Endometrial microvascular endothelial cells (primary cell): ENCODE data around the gene TMEM235. TPM values are rescaled to one million over a fixed set of nuclear protein-coding genes. Genes with fewer than 3 reads are reported as not detected.
"Not testable (repeated sequence)": the region's sequence is repeated elsewhere in the genome, so short reads cannot be mapped to it uniquely, and the experiment has no call there.

Experiments
- in situ Hi-C: cut with HindIII; loops from 2 replicates; pipeline ENCODE4 v1.10.0; 2017; ENCODE audit warnings: low sequenced_read_pairs, low pct_unique_long_range_greater_than_20kb; ENCODE audit errors: inconsistent ontology term
- total RNA-seq: library from RNA; depleted of rRNA; stranded (reverse); fragments of >200 nt; gene quantifications from one replicate; pipeline ENCODE4 v1.2.3, GENCODE V29; 2015; ENCODE audit errors: inconsistent ontology term

Gene TMEM235
- total RNA-seq, 1 donor from 2014 or later = not detected

DNA sequence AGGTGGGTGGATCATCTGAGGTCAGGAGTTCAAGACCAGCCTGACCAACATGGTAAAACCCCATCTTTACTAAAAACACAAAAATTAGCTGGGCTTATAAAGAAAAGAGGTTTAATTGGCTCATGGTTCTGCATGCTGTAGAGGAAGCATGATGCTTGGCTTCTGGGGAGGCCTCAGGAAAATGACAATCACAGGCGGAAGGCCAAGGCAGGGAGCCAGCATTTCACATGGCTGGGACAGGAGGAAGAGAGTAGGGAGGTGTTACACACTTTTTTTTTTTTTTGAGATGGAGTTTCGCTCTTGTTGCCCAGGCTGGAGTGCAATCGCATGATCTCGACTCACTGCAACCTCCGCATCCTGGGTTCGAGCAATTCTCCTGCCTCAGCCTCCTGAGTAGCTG lies 3.6 kb downstream of the TMEM235 start:
- in situ Hi-C loops = not testable (repeated sequence)

DNA sequence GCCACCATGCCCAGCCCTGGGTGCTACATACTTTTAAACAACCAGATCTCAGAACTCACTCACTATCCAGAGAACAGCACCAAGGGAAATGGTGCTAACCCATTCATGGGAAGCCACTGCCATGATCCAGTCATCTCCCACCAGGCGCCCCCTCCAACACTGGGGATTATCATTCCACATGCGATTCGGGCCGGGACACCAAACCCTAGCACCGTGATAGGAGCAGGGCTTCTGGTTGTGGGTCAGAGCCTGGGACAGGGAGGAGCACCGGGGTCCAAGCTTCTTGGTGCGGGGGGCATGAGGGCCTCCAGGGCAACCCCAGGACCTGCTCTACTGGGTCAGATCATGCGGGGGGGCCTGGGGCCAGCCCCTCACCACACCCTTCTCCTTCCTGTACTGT lies 4.5 kb downstream of the TMEM235 start:
- in situ Hi-C loops = no loop called here

DNA sequence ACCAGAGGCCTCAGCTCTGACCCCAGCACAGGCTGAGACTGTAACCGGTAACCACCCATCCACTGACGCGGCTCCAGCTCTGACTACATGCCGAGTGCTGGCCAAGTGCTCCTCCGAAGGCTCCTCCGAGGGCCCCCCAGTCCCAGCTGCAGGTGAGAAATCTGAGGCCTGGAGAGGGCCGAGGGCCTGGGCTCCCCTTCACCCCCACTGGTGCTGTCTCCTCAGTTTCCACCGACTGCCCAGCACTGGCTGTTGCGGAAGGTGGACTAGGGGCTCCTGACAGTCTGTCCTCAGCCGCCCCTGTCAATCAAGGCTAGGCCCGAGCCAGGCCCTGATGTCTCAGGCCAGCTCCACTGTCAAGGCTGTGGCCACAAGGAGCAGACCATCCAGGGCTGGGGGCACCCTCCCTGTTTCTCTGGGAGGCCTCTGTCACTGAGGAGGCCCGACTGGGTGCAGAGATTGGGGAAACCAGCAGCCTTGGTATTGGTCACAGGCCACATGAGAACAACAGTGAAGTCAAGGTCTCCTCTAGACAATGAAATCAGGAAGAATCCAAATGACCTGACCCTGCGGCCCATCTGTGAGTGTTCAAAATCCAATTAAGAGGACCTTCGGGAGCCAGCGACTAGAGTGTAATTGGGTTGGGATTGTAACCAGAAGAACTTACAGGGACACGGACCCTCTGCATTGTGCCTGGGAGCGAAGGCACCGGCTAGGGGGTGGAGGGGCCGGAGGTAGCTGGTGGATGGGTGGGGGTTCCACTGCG lies 5.1 kb downstream of the TMEM235 start:
- in situ Hi-C loops = no loop called here

DNA sequence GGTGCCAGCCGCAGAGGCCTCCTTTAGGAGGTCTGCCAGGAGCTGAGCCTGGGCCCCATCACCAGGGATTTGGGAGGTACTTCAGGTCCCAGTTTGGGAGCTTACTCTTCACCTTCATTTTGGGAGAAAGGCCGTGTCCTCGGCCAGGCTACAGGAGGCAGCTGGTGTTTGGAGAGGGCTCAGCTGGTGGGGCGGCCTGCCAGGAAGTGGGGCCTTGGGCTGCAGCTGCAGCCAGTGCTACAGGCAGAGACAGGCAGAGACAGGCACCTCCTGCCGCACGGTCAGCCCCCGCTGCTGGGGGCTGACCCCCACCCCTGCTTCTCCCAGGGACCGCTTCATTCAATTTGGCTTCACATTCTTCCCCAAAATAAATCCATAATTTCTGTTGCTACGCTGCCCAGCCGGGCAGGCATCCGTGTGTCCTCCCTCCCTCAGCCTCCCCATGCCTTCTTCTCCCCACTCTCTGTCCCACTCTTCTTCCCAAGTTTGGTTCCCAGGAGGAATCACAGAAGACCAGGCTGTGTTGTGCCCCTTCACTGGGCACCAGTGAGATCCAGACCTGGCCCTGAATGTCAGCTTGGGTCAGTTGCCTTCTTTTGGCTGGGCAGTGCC lies 6.1 kb downstream of the TMEM235 start:
- in situ Hi-C loops = no loop called here

DNA sequence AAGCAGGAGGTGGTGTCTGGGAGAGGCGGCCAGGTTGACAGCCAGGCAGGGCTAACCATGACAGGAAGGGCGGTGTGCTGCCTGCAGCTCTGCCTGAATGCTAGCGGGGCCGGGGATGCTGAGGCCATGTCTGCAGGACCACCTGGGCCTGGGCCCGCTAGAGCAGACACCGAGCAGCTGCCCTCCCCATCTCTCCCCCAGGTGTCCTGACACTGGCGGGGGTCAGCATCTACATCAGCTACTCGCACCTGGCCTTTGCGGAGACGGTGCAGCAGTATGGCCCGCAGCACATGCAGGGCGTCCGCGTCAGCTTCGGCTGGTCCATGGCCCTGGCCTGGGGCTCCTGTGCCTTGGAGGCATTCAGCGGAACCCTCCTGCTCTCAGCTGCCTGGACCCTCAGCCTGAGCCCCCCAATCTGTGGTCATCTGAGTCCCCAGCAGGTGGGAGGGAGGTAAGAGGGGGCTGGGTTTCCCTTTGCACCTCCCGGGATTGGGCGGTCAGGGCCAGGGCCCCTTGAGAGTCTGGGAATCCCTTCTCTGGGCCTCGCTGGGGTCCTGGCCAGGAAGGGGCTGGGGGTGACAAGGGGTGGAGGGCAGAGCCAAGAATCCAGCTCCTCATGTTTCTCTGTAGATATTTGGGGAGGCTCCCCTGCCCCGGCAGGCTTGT lies 7.5 kb downstream of the TMEM235 start:
- in situ Hi-C loops = no loop called here

DNA sequence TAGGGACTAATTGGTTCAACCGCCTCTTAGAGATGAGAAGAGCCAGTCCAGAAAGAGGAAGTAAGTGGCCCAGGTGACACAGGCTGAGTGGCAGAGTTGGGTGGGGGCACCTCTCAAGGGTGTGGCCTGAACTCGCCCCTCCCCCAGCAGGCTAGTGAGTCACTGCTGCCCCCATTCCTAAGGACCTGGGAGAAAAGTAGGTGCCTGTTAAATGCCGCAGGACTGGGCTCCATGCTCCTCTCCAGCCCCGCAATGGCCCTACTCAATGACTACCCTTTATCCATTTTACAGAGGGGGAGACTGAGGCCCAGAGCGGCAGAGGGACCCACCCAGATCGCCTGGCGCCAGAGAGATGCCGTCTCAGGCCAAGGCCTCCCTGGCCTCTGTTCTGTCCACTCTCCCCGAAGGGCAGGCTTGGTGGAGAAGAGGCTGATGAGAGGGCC lies 8.1 kb downstream of the TMEM235 start:
- in situ Hi-C loops = no loop called here

DNA sequence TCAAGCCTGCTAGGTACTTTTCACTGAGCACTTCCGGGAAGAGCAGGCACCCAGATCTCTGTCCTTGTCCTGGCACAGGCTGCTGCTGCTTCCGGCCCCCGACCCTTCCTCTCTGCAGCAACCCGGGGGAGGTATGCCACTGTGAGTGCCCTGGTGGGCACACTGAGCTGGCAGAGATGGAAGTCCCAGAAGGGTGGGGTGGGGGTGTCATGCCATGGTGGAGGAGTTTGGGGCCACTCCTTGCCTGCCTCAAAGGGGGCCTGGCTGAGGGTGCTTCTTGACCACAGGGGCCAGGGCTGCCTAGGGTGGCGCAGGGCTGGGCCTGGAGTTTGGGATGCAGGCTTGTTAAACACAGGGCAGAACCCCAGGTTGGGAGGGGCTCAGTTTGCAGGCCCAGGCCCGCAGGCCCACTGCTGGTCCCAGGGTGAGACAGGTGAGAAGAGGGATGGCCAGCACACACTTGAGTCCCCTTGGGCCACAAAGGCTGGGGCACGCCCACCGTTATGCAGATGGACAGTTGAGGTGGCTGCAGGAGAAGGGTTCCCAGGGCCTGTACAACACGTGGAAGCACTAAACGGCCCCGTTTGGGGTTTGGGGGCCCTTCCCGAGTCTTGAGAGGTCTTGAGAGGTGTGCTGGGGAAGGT lies 8.7 kb downstream of the TMEM235 start:
- in situ Hi-C loops = no loop called here

DNA sequence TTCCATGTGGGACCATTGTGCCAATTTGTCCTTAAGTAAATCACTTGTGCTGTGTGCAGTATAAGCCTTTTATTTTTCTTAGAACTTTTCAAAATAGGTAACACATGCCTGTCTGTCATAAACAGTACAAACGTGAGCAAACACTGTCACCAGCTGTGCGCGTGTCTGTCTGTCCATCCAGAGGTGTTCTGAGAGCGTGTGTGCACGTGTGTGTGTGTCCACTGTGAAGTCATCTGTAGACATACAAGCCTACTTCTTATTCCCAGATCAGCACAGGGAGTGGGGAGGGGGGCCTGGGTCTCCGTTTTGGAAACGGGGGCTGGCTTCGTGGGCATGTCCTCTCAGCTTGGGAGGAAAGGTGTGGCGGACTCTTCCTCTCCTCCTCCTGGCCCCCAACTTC lies 9.4 kb downstream of the TMEM235 start:
- in situ Hi-C loops = no loop called here

DNA sequence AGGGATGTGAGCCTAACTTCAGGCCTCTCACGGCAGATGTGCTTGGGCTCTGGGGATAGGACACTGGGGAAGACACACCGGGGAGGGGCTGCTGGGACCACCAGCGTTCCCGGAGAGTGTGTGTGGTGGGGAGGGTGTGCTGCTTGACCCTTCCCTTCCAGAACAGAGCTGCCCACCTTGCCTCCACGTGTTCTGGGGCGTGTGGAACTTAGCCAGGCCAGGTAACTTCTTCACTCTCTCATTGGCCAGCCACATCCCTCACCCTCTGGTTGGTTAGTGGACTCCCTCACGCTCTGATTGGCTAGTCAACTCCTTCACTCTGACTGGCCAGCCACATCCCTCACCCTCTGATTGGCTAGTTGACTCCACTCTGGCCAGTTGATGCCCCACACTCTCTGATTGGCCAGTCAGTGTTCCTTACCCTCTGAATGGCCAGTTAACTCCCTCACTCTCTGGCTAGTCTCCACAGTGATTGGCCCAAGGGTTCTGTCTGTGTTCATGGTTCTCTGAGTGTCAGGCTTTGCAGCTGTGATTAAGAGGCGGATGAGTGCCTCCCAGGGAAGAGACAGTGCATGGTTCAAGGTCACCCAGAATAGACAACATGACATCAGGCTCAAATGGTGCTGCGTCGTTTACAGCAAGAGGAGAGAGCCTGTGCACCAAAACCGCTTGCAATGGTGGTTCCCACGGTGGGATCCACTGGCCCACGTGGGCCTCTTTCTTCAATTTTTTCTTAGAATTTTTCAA lies 10.0 kb downstream of the TMEM235 start:
- in situ Hi-C loops = no loop called here

DNA sequence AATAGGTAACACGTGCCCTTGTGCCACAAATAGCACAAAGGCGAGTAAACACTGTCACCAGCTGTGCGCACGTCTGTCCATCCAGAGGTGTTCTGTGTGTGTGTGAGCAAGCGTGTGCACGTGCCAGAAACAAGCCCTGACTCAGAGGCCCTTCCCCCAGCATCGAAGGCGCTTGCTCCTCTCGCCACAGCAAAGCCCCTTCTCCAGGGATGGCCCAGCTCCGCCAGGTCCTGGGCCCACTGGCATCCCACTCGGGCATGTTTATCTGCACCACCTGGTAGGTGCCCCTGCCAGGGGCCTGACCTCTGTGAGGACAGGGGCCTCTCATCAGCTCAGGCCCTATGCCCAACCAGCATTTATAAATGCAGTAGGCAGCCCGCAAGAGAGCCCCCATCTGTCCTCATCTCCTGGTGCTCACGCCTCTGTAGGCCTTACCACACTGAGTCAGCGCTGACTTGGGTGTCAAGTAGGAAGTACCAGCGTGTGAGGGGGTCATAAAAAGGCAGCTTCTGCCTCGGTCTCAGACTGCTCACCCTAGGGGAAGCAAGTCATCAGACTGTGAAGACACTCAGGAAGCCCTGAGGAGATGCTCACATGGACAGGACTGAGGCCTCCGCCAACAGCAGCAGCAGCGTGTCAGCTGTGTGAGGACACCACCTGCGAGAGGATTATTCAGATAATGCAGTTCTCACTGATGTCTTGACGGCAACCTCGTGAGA lies 10.8 kb downstream of the TMEM235 start:
- in situ Hi-C loops = no loop called here

DNA sequence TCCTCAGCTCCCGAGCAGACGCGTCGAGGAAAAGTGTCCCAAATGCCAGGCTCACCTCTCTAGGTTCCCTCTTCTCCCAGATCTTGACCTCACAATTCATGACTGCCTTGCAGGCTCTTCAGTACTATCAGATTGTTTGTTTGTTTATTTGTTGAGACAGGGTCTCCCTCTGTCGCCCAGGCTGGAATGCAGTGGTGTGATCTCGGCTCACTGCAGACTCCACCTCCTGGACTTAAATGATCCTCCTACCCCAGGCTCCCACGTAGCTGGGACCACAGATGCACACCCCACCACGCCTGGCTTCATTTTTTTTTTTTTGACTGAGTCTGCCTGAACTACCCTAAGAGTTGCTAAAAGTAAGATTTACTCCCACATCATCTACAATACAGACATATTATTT lies 15.9 kb downstream of the TMEM235 start:
- in situ Hi-C loops = no loop called here

DNA sequence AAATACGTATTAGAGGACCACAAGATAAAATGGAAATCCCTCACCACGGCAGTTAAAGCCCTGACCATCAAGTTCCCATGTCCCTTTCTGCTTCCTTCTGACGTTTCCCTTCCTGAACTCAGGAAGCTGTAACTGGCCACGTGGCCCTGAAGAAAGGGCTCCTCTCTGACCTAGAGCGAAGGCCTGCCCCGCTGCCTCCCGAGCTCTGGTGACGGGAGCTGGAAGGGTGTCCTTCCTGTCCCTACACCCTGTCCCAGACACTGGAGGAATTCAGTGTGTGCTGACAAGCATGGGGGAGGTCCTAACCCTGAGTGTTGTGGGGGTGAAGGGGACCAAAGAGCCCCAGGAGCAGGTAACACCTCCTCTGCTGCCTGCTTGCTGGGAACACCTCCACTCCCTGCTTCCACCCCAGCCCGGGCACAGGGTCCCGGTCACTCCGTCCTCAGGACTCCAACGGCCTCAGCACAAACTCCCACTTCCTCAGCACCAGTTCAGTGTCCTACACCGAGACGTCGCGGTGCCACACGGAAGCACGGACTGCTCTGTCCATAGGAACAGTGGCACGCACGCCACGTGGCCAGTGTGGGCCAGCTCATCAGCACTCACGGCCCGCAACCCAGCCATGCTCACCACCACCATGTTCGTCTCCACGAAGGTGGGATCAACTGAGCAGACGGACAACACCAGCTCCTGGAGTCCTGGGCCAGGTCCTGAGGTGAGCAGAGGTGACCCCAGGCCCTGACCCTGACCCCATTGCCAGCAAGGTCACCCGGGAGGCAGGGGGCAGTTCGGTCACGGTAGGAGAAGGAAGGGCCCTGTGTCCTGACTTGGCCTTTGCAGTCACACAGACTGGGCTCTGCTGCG lies 16.9 kb downstream of the TMEM235 start:
- in situ Hi-C loops = no loop called here

DNA sequence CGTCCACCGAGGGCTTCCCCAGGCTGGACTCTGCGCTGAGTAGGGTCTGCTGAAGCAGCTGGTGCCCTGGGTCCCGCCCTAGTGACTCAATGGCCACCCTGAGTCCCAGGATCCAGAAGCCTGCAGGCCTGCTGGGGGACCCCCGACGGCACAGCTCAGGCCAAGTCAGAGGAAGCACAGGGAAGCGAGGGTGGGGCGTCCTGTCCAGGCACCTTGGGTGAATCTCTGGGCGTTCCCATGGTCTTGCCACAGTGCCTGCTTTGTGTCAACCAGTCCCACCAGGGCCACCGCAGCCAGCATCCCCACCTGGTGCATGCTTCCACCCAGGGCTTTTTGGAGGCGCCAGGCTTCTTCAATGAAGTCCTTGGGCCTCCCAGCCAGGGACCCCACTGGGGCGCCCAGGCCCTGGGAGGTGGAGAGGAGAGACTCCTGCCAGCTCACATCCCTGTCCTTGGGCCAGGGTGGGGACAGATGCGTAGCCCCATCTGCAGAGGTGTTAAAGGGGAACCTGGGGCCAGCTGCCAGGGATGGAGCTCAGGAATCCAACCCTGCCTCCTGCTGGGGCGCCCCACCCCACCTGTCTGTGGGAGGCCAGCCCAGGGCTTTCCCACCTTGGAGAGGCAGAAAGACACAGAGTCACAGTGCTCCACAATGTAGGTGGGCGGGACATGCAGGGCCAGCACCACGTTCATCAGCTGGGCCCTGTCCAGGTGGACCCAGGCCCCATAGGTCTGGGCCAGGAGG lies 17.8 kb downstream of the TMEM235 start:
- in situ Hi-C loops = no loop called here

DNA sequence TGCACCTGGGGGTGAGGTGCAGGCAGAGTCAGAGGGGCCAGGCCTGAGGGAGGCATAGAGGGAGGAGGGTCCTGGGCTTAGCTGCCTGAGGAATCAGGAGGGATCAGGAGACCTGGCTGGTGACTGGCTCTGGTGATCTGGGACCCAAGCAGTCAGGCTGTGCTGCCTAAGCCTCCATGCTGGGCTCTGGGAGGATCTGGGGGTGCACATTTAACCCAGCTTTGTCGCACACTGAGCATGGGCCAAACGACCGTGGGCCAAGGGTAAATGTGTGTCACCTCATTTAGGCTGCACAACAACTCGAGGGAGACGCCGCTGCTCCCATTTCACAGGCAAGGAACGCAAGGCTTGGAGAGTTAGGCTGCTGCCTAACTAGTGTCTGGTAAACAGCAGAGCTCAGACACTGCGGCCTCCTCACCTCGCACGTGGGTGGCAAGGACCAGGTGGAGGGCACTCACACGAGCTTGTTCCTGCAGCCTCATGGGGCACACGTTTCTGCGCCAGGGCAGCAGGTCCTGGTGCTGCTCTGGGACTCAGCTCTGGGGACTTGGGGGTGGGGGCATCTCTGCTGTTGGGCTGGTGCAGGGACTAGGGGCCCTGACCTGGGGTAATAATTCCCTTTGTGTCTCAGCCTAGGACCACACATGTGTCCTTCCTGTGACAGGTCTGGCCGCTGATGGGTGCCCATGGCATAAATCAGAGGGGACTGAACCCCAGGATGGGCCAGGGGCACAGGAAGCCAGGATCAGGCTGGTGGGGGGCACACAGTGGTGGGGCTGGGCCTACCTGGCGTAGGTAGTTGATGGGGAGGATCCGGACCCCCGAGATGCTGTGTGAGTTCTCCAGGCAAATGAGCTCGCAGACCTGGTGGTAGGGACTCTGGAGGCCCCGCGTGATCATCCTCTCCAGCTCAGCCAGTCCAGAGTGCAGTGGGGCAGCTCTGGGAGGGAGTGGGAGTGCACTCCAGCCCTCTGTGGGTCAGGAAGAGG lies 18.7 kb downstream of the TMEM235 start:
- in situ Hi-C loops = no loop called here

DNA sequence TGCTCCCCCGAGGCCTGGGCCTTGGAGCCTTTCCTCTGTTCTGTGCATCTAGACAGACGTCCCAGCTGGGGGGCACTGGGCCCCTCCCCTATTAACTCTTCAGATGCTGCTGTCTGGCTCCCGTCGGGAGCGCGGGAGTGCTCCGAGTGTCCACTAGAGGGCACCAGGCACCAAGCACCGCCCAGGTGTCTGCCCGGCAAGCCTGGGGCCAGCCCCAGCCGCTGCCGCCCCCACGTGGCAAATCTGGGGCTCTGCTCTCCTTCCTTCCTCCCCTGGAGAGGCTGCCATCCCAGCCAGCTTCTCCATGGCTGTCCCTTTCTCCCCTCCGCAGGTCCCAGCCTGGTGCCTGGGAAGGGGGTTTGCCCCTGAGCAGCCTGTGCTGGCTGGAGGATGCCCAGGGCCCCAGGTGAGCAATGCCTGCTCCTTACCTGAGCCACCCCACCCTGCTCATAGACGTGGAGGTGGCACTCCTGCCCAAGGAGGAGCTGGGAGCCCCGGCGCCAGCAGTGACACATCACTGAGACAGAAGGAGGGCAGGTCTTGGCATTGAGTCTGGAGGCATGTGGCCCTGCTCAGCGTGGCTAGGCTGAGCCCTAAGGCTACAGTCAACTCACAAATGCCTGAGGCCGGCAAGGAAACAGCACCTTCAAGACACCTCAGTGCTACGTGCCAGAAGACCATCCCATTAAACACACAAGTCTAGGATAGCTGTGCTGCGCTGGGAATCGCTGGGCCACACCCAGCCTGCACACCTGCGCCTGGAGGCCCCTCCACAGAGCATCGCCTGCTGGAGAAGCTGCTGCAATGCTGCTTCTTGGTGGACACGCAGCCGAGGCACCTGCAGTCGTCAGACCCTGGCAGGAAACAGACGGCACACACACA lies 19.7 kb downstream of the TMEM235 start:
- in situ Hi-C loops = no loop called here
